Epithelial cell of esophagus (primary cell): ENCODE data around the gene CDK10.

Source experiments
- DNase-seq: peaks from one replicate; pipeline ENCODE4 v3.0.0; 2010; ENCODE audit warnings: low read depth
- H3K4me3 ChIP-seq: 2 replicates; pipeline ENCODE4 v1.5.1; 2011; ENCODE audit warnings: mild to moderate bottlenecking, low read length, control low read depth
- TF ChIP-seq, protein P1 (sequence below): IDR thresholded peaks from 2 replicates; pipeline ENCODE4 v1.5.1; 2011; ENCODE audit warnings: low read depth, mild to moderate bottlenecking, low read length, control low read depth, inconsistent platforms; ENCODE audit not compliant: insufficient read depth; ENCODE audit errors: missing control alignments

The CDK10 gene

DNA sequence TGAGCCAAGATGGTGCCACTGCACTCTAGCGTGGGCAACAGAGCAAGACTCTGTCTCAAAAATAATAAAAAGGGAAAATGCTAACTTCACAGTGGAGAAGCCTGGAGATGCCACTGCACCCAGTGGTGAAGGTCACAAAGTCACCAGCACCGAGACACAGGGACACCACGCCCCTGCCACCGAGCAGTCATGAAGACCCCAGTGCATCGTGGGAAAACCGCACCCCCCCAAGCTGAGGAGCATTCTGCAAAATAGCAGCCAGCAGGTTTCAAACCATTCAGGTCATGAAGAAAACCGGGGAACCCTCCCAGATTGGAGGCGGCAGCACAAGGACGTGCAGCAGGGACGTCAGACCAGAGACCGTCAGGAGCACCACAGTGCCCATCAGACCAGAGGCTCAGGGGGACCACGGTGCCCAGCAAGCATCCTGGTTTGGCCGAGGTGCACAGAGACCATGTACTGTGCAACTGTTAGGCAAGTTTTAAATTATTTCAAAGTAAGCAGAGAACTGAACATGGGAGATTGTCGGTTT is 42.7 kb upstream of the CDK10 start:
- no peak overlapping the region for H3K4me3 ChIP-seq
- no peak for DNase-seq
- TF ChIP-seq, protein P1, sequence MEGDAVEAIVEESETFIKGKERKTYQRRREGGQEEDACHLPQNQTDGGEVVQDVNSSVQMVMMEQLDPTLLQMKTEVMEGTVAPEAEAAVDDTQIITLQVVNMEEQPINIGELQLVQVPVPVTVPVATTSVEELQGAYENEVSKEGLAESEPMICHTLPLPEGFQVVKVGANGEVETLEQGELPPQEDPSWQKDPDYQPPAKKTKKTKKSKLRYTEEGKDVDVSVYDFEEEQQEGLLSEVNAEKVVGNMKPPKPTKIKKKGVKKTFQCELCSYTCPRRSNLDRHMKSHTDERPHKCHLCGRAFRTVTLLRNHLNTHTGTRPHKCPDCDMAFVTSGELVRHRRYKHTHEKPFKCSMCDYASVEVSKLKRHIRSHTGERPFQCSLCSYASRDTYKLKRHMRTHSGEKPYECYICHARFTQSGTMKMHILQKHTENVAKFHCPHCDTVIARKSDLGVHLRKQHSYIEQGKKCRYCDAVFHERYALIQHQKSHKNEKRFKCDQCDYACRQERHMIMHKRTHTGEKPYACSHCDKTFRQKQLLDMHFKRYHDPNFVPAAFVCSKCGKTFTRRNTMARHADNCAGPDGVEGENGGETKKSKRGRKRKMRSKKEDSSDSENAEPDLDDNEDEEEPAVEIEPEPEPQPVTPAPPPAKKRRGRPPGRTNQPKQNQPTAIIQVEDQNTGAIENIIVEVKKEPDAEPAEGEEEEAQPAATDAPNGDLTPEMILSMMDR: no peak

DNA sequence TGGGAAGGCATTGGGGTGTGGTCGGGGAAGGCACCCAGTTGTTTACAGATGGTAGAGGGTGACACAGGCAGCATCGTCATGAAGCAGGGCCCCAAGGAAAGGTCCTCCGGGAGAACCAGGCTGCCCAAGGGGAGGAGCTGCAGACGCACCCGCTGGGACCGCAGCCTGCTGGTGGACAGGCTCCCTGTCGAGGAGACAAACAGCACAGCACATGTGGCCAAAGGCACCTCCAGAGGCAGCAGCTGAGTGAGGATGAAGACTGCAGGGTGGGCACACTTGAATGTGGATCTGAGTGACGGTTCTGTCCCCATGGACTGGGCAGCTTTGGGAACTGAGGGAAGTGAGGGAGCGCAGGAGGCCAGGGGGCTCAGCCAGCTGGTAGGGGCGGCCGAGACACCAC is 41.4 kb upstream of the CDK10 start:
- TF ChIP-seq, protein P1: no peak
- no peak overlapping the region for H3K4me3 ChIP-seq
- DNase-seq: no peak

DNA sequence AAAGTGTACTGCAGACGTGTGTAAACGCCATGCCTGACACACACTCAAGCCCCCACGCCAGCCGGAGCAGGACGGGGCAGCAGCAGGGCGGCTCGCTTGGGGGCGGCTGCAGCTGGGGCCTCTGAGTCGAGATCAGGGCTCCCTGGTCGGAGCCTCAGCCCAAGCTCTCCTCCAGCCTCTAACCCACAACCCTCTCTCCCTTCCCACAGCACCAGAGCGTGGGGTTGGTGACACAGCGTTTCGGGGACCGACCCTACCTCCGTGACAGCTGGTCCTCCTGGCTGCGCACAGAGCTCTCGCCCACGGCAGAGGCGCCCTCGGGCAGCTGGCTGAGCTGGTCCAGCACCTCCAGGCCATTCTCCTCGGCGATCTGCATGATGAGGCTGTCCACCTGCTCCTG is 40.2 kb upstream of the CDK10 start:
- no peak for DNase-seq
- TF ChIP-seq, protein P1: no peak
- no peak overlapping the region for H3K4me3 ChIP-seq

DNA sequence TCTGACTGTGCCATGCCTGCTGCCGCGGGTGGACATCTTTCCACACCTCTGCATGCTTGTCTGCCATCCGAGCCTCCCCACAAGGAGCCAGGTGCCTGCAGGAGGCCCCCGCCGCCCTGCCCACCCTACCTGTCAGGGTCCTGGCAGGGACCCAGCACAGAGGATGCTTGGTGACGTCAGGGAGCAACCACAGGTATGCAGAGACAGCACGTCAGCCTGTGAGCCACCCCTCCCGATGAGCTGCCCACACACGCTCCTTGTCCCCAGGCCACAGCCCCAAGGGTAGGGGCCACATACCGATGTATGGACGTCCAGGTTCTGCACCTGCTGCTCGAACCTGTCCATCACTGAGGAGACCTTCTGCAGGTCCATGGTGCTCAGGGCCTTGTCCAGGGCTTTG is 39.6 kb upstream of the CDK10 start:
- H3K4me3 ChIP-seq: no peak overlapping the region
- peak; percentile 83 for DNase-seq
- TF ChIP-seq, protein P1: no peak

DNA sequence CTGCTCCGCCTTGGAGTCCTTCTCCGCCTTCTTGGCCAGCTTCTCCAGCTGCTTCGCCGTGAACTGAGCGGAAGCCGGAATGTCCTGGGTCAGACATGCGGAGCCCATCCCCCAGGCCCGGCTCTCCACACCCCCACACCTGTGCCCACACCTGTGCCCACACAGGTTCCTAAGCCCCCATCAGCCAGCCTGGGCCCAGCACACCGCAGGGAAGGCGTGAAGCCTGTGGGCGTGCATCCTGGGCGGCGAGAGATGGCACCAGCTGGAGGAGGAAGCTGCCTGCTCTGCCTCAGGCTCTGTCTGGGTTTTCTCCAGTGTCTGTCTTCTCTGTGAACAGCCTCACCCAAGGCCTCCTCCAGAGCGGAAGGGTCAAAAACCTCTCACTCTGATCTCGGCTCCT is 34.9 kb upstream of the CDK10 start:
- no peak overlapping the region for H3K4me3 ChIP-seq
- TF ChIP-seq, protein P1: no peak
- DNase-seq: no peak

DNA sequence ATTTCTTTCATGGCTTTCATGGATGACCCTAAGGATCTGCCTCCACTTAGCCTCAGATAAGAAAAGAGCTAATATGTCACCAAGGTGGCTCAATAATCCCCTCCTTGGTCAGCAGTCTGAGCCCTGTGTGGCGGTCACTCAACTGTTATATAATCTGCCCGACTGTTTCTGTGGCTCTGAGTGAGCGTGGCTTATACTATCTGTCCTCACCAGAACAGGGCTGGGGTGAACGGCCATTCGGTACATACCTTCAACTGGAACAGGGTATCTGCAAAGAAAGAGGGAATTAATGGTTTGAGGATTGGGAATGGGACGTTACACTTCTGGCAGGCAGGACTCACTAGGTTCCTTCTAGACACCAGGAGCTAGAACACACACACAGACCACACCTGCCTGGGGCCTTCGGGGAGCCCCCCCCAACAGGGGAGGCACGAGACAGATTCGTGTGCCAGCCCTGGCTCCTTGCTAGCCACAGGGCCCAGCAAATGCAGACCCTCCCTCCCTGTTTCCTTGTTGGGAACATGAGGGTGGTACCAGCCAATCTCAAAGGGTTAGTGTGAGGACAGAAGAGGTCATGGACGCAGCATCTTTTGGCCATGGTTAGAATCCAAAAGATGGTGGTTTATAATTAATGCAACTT is 32.7 kb upstream of the CDK10 start:
- TF ChIP-seq, protein P1: no peak
- no peak overlapping the region for H3K4me3 ChIP-seq
- DNase-seq: no peak

DNA sequence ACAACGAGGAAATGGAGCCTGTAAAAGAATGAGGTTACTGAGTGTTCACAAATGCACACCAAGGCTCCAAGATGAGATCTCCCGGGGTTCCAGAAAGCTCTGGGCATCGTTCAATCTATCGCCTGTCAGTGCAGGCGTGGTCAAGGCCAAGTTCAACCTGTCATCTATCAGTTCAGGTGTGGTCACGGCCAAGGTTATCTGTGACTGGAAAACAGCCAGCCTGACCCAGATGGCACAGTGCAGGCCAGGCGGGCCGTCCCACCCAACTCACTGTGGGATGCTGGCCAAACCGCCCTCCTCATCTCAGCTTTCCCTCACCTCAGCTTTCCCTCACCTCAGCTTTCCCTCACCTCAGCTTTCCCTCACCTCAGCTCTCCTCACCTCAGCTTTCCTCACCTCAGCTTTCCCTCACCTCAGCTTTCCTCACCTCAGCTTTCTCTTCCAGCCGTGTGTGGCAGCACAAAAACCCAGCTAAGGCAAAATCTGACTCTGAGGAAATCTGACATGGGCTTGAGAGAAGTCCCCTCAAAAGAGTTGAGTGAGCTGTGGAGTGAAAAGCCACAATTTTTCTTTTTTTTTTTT is 31.3 kb upstream of the CDK10 start:
- H3K4me3 ChIP-seq: no peak overlapping the region
- no peak for DNase-seq
- TF ChIP-seq, protein P1: no peak
